B cell (primary cell): ENCODE measurements around the gene TBC1D9B.

Source experiments
- CTCF ChIP-seq: fragments of 200-600 bp; IDR thresholded peaks from one replicate; pipeline ENCODE4 v1.8.0; 2022; ENCODE audit warnings: antibody characterized with exemption, mild to moderate bottlenecking
- EZH2 ChIP-seq: IDR thresholded peaks from 2 replicates; pipeline ENCODE4 v1.6.1; 2012; ENCODE audit warnings: borderline replicate concordance, low read depth, mild to moderate bottlenecking, moderate library complexity, low read length; ENCODE audit not compliant: insufficient read depth, poor library complexity, severe bottlenecking

- no peak for TF ChIP-seq CTCF
- no peak for TF ChIP-seq EZH2
Observed at GRCh38 chr5:179812135-179812825, 95.4 kb downstream of the TBC1D9B start.
